Progenitor cell of endocrine pancreas (in vitro differentiated cells): ENCODE data around the gene UBASH3A. TPM values are rescaled to one million over a fixed set of nuclear protein-coding genes. Genes with fewer than 3 reads are reported as not detected.

ENCODE experiments used
- DNase-seq: peaks from one replicate; pipeline ENCODE4 v3.0.0; 2021; ENCODE audit warnings: low spot score; ENCODE audit not compliant: unreplicated experiment
- H3K27ac Mint-ChIP-seq: 2 replicates; pipeline ENCODE4 v1.8.0; 2021; ENCODE audit warnings: mild to moderate bottlenecking, moderate library complexity, mixed read lengths
- H3K27me3 Mint-ChIP-seq: 2 replicates; pipeline ENCODE4 v1.8.0; 2021; ENCODE audit warnings: mixed read lengths
- H3K36me3 Mint-ChIP-seq: 2 replicates; pipeline ENCODE4 v1.8.0; 2022; ENCODE audit warnings: mixed read lengths; ENCODE audit not compliant: insufficient read depth
- H3K4me1 Mint-ChIP-seq: 2 replicates; pipeline ENCODE4 v1.8.0; 2021; ENCODE audit warnings: low read depth, mixed read lengths
- H3K4me3 Mint-ChIP-seq: 2 replicates; pipeline ENCODE4 v1.8.0; 2021; ENCODE audit warnings: low read depth, mild to moderate bottlenecking, moderate library complexity, mixed read lengths
- H3K9me3 Mint-ChIP-seq: 2 replicates; pipeline ENCODE4 v1.8.0; 2021; ENCODE audit warnings: low read depth, mixed read lengths
- CTCF ChIP-seq: fragments of 200-600 bp; sonication (generic); IDR thresholded peaks from one replicate; pipeline ENCODE4 v1.5.0; 2021; ENCODE audit warnings: antibody characterized with exemption, mild to moderate bottlenecking; ENCODE audit not compliant: unreplicated experiment
- total RNA-seq: library from RNA; stranded (reverse); gene quantifications from 2 replicates; pipeline ENCODE4 v1.2.1, GENCODE V29; 2021

The UBASH3A gene
- total RNA-seq, 1 donor from 2014 or later: not detected

GRCh38 chr21:42383331-42383730 lies 20.4 kb upstream of the UBASH3A start:
- TF ChIP-seq CTCF: no peak
- peaks cover 28% of the 10 kb centered on the region for H3K4me1 Mint-ChIP-seq
- H3K27ac Mint-ChIP-seq: no peak overlapping the region
- H3K9me3 Mint-ChIP-seq: no peaks in the 10 kb centered on the region
- DNase-seq: no peak
- peaks cover 7% of the 10 kb centered on the region for H3K36me3 Mint-ChIP-seq
- no peaks in the 10 kb centered on the region for H3K27me3 Mint-ChIP-seq
- H3K4me3 Mint-ChIP-seq: no peak overlapping the region

DNA sequence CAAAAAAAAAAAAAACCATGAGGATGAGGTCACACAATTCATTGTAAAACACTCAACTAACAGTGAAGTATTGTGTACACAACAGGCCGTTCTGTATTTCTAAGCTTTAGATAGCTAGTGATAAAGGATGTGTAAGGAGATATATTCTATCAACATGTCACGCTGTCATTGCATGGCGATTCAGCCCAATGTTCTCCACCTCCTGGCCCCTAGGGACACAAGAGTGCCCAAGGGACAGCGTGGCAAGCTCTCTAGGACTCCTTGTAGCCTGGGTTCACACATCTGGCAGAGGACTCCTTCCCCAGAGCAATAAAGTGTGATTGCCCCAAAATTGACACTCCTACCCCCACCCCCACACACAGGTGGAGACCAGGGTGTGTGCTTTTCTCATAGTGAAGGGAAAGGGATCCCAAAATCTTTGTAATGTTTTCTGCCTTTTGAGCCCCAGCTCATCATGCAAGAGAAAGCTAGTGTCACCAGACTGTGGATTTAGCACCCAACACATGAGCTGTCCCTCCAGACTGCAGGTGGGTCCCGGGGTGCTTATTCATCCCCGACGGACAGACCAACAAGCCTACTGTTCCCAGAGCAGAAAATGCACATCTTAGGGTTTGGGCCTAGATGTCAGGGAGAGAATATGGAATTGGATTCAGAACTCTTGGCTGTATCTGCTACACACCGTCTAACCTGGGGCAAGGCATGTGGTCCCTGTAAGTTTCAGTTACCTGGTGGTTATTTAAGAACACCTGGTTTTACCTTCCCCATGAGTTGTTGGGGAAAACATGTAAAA lies 19.4 kb upstream of the UBASH3A start:
- Mint-ChIP-seq H3K9me3 (no peaks in the 10 kb centered on the region), H3K36me3 (peaks cover 7% of the 10 kb centered on the region), H3K4me3 (no peak overlapping the region), H3K27me3 (no peaks in the 10 kb centered on the region), H3K27ac (no peak overlapping the region), H3K4me1 (peaks cover 37% of the 10 kb centered on the region)
- DNase-seq: no peak
- TF ChIP-seq CTCF: no peak

DNA sequence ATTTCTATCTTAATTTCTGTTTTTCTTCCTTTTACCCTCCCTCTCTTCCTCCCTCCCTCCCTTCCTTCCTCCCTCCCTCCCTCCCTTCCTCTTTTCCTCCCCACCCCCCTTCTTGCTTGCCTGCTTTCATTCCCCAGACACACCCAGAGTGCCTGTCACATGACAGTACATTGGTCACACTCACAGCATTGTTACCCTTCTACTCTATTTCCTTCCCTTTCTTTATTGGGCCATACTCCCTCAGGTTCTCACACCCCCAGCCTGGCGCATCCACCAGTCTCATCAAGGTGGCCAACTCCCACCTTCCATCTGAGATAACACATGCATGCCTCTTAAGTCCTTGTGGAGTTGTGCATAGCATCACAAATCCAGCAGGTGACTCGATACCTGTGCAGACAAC lies 18.7 kb upstream of the UBASH3A start:
- no peak overlapping the region for H3K4me3 Mint-ChIP-seq
- peaks cover 7% of the 10 kb centered on the region for H3K36me3 Mint-ChIP-seq
- H3K27ac Mint-ChIP-seq: no peak overlapping the region
- no peak for DNase-seq
- no peaks in the 10 kb centered on the region for H3K9me3 Mint-ChIP-seq
- H3K4me1 Mint-ChIP-seq: peaks cover 43% of the 10 kb centered on the region
- H3K27me3 Mint-ChIP-seq: no peaks in the 10 kb centered on the region
- TF ChIP-seq CTCF: no peak

- H3K9me3 Mint-ChIP-seq: no peaks in the 10 kb centered on the region
- TF ChIP-seq CTCF: no peak
- peaks cover 7% of the 10 kb centered on the region for H3K36me3 Mint-ChIP-seq
- no peak overlapping the region for H3K27ac Mint-ChIP-seq
- peaks cover 50% of the 10 kb centered on the region for H3K4me1 Mint-ChIP-seq
- no peaks in the 10 kb centered on the region for H3K27me3 Mint-ChIP-seq
- H3K4me3 Mint-ChIP-seq: no peak overlapping the region
- DNase-seq: no peak
These were observed 18.1 kb upstream of the UBASH3A start for GRCh38 chr21:42385619-42386018.

- DNase-seq: no peak
- peaks cover 54% of the 10 kb centered on the region for H3K4me1 Mint-ChIP-seq
- H3K36me3 Mint-ChIP-seq: peaks cover 7% of the 10 kb centered on the region
- H3K27me3 Mint-ChIP-seq: no peaks in the 10 kb centered on the region
- H3K4me3 Mint-ChIP-seq: no peak overlapping the region
- H3K27ac Mint-ChIP-seq: no peak overlapping the region
- TF ChIP-seq CTCF: no peak
- no peaks in the 10 kb centered on the region for H3K9me3 Mint-ChIP-seq
These were observed 17.6 kb upstream of the UBASH3A start for GRCh38 chr21:42386034-42386591.
